H9 (cell line): ENCODE results near the gene NAA20. TPM values are rescaled to one million over a fixed set of nuclear protein-coding genes. Genes with fewer than 3 reads are reported as not detected.

Experiments
- DNase-seq: peaks from one replicate; pipeline ENCODE4 v3.0.0-alpha.2; 2017
- H2AFZ ChIP-seq: one replicate; pipeline ENCODE4 v1.6.1; 2013; ENCODE audit warnings: mild to moderate bottlenecking, low read length, control low read depth, moderate library complexity
- H2AK5ac ChIP-seq: 2 replicates; pipeline ENCODE4 v1.6.1; 2013; ENCODE audit warnings: low read length, control low read depth, mixed read lengths; ENCODE audit not compliant: insufficient read length
- H2BK120ac ChIP-seq: one replicate; pipeline ENCODE4 v1.6.1; 2013; ENCODE audit warnings: low read depth, mild to moderate bottlenecking, low read length, control low read depth, inconsistent platforms; ENCODE audit not compliant: poor library complexity, severe bottlenecking
- H2BK12ac ChIP-seq: 2 replicates; pipeline ENCODE4 v1.6.1; 2013; ENCODE audit warnings: low read length, control low read depth, mixed read lengths, low read depth; ENCODE audit not compliant: insufficient read length
- H2BK15ac ChIP-seq: 2 replicates; pipeline ENCODE4 v1.6.1; 2013; ENCODE audit warnings: low read depth, low read length, control low read depth
- H2BK20ac ChIP-seq: one replicate; pipeline ENCODE4 v1.6.1; 2013; ENCODE audit warnings: low read depth, mild to moderate bottlenecking, low read length, control low read depth, inconsistent platforms; ENCODE audit not compliant: poor library complexity, severe bottlenecking
- H2BK5ac ChIP-seq: 2 replicates; pipeline ENCODE4 v1.6.1; 2013; ENCODE audit warnings: low read length, control low read depth, mixed read lengths; ENCODE audit not compliant: insufficient read length
- H3K14ac ChIP-seq: 2 replicates; pipeline ENCODE4 v1.6.1; 2013; ENCODE audit warnings: low read length, control low read depth; ENCODE audit not compliant: insufficient read depth
- H3K18ac ChIP-seq: 2 replicates; pipeline ENCODE4 v1.6.1; 2013; ENCODE audit warnings: low read depth, mild to moderate bottlenecking, mixed read lengths, low read length, control low read depth; ENCODE audit not compliant: insufficient read length
- H3K23ac ChIP-seq: 2 replicates; pipeline ENCODE4 v1.6.1; 2013; ENCODE audit warnings: low read length, control low read depth, mixed read lengths, low read depth; ENCODE audit not compliant: insufficient read length
- H3K23me2 ChIP-seq: 2 replicates; pipeline ENCODE4 v1.6.1; 2013; ENCODE audit warnings: low read depth, mild to moderate bottlenecking, mixed read lengths, low read length, control low read depth; ENCODE audit not compliant: insufficient read length, poor library complexity, severe bottlenecking
- H3K27ac ChIP-seq: 2 replicates; pipeline ENCODE4 v1.5.1; 2013; ENCODE audit warnings: low read length, control low read depth, mixed read lengths, low read depth; ENCODE audit not compliant: insufficient read length
- H3K27me3 ChIP-seq: 2 replicates; pipeline ENCODE4 v1.6.1; 2013; ENCODE audit warnings: low read length, control low read depth, inconsistent platforms; ENCODE audit not compliant: insufficient read depth
- H3K4ac ChIP-seq: 2 replicates; pipeline ENCODE4 v1.6.1; 2013; ENCODE audit warnings: low read depth, mild to moderate bottlenecking, control low read depth, inconsistent platforms, low read length, moderate library complexity
- H3K4me1 ChIP-seq: 2 replicates; pipeline ENCODE4 v1.6.1; 2013; ENCODE audit warnings: low read length, control low read depth, inconsistent platforms; ENCODE audit not compliant: insufficient read depth
- H3K4me2 ChIP-seq: 2 replicates; pipeline ENCODE4 v1.6.1; 2013; ENCODE audit warnings: low read length, control low read depth, mixed read lengths; ENCODE audit not compliant: insufficient read length, insufficient read depth
- H3K56ac ChIP-seq: 2 replicates; pipeline ENCODE4 v1.6.1; 2013; ENCODE audit warnings: low read depth, mild to moderate bottlenecking, mixed read lengths, low read length, control low read depth; ENCODE audit not compliant: insufficient read length
- H3K79me1 ChIP-seq: 2 replicates; pipeline ENCODE4 v1.6.1; 2013; ENCODE audit warnings: low read depth, mild to moderate bottlenecking, moderate library complexity, low read length, control low read depth, inconsistent platforms; ENCODE audit not compliant: insufficient read depth, poor library complexity, severe bottlenecking
- H3K79me2 ChIP-seq: 2 replicates; pipeline ENCODE4 v1.6.1; 2013; ENCODE audit warnings: low read length, control low read depth, inconsistent platforms; ENCODE audit not compliant: insufficient read depth
- H3K9ac ChIP-seq: 2 replicates; pipeline ENCODE4 v1.6.1; 2013; ENCODE audit warnings: low read length, control low read depth, mixed read lengths; ENCODE audit not compliant: insufficient read length; ENCODE audit errors: extremely low read depth
- H3K9me3 ChIP-seq: one replicate; pipeline ENCODE4 v1.6.1; 2013; ENCODE audit warnings: low read depth, low read length, inconsistent platforms; ENCODE audit not compliant: control insufficient read depth
- H3T11ph ChIP-seq: one replicate; pipeline ENCODE4 v1.6.1; 2013; ENCODE audit warnings: mild to moderate bottlenecking, low read length, control low read depth, inconsistent platforms
- H4K20me1 ChIP-seq: one replicate; pipeline ENCODE4 v1.6.1; 2013; ENCODE audit not compliant: control insufficient read depth, insufficient read length, insufficient read depth
- H4K5ac ChIP-seq: 2 replicates; pipeline ENCODE4 v1.6.1; 2013; ENCODE audit warnings: low read depth, mild to moderate bottlenecking, mixed read lengths, low read length, control low read depth; ENCODE audit not compliant: insufficient read length
- H4K8ac ChIP-seq: replicated peaks from 2 replicates; pipeline ENCODE4 v1.6.1; 2013; ENCODE audit warnings: low read length, control low read depth, mixed read lengths, low read depth; ENCODE audit not compliant: insufficient read length
- H4K91ac ChIP-seq: 2 replicates; pipeline ENCODE4 v1.6.1; 2013; ENCODE audit warnings: low read depth, mild to moderate bottlenecking, moderate library complexity, mixed read lengths, low read length, control low read depth; ENCODE audit not compliant: insufficient read length
- H3K27ac Mint-ChIP-seq, 3 experiments: 2 replicates in 2 of 3; 3 replicates in 1 of 3; pipeline ENCODE4 v1.8.0; 2020 to 2021; ENCODE audit warnings: mixed read lengths in 3 of 3, mild to moderate bottlenecking in 1 of 3, moderate library complexity in 1 of 3
- H3K27me3 Mint-ChIP-seq: 2 replicates; pipeline ENCODE4 v1.8.0; 2021; ENCODE audit warnings: low read depth, mild to moderate bottlenecking, moderate library complexity, mixed read lengths
- H3K36me3 Mint-ChIP-seq, 3 experiments: 2 replicates in 2 of 3; 3 replicates in 1 of 3; pipeline ENCODE4 v1.8.0; 2020 to 2021; ENCODE audit warnings: low read depth in 3 of 3, mixed read lengths in 3 of 3; ENCODE audit not compliant: insufficient read depth in 1 of 3
- H3K4me1 Mint-ChIP-seq, 2 experiments: 2 replicates each; pipeline ENCODE4 v1.8.0; 2020; ENCODE audit warnings: mixed read lengths in 2 of 2
- H3K4me3 Mint-ChIP-seq, 2 experiments: 2 replicates in 1 of 2; 3 replicates in 1 of 2; pipeline ENCODE4 v1.8.0; 2020 to 2021; ENCODE audit warnings: mild to moderate bottlenecking in 2 of 2, mixed read lengths in 2 of 2, moderate library complexity in 1 of 2
- H3K9me3 Mint-ChIP-seq, 2 experiments: 2 replicates in 1 of 2; 3 replicates in 1 of 2; pipeline ENCODE4 v1.8.0; 2020; ENCODE audit warnings: mild to moderate bottlenecking in 2 of 2, mixed read lengths in 2 of 2, moderate library complexity in 1 of 2
- WGBS: extraction: QIAGEN DNeasy Blood & Tissue Kit; methylation state at CpG from one replicate; pipeline ENCODE4 v1.1.7; 2013; ENCODE audit warnings: missing lambda C conversion rate, low lambda C conversion rate, mixed read lengths; ENCODE audit not compliant: insufficient read length; ENCODE audit errors: extremely low coverage; 5-methylcytosine and 5-hydroxymethylcytosine counted together
- total RNA-seq: library from RNA; stranded (reverse); gene quantifications from 2 replicates; pipeline ENCODE4 v1.2.1, GENCODE V29; 2021
- TF ChIP-seq, protein P1 (sequence below): fragments of 200-600 bp; sonication (generic); conservative IDR thresholded peaks from 3 replicates; pipeline ENCODE4 v1.8.0; 2021; ENCODE audit warnings: antibody characterized with exemption, mild to moderate bottlenecking

The NAA20 gene
- total RNA-seq, 1 experiment from 2014 or later: 48.1 TPM

DNA sequence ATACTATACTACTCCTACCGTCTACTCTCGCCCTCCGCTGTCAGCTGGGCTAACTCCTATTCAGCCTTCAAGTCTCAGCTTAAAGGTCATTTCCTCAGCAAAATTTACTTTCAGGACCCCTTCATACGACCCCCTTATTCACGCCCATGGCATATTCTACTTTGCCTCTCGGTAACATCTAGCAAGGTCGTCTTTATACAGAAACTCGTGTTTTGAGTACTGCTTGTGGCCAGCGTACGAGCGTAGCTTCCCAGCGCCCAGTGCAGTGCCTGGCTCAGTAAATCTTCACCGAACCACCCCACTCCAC is 34.6 kb downstream of the NAA20 start:
- no peaks in the 10 kb centered on the region for H3K27me3 ChIP-seq
- H3K79me2 ChIP-seq: peaks cover 2% of the 10 kb centered on the region; the same call in 1 of the 2 replicates
- no peak overlapping the region for H4K91ac ChIP-seq
- H2BK5ac ChIP-seq: no peak overlapping the region
- Mint-ChIP-seq H3K27ac (peak overlapping the region; percentile 96 to 99 (median 98)), H3K4me3 (peak overlapping the region; percentile 98 to 100), H3K4me1 (peaks cover 3% of the 10 kb centered on the region in 2 experiments), H3K9me3 (peaks cover 0 to 3% of the 10 kb centered on the region in 2 experiments; a peak in 1 of 5 replicates), H3K36me3 (peaks cover 11 to 36% (median 34%) of the 10 kb centered on the region in 3 experiments; a peak in 5 of 7 replicates), H3K27me3 (peaks cover 1% of the 10 kb centered on the region; the same call in 1 of the 2 replicates)
- no peak overlapping the region for H2BK12ac ChIP-seq
- no peak for DNase-seq
- H3K56ac ChIP-seq: no peak overlapping the region
- H2AK5ac ChIP-seq: no peak overlapping the region
- H4K5ac ChIP-seq: no peak overlapping the region
- H2AFZ ChIP-seq: no peak overlapping the region
- H3K9me3 ChIP-seq: no peaks in the 10 kb centered on the region
- H3K14ac ChIP-seq: peak overlapping the region; percentile 77
- peak overlapping the region; percentile 65 for H3K9ac ChIP-seq
- no peak overlapping the region for H3K18ac ChIP-seq
- H4K20me1 ChIP-seq: no peaks in the 10 kb centered on the region
- TF ChIP-seq, protein P1, sequence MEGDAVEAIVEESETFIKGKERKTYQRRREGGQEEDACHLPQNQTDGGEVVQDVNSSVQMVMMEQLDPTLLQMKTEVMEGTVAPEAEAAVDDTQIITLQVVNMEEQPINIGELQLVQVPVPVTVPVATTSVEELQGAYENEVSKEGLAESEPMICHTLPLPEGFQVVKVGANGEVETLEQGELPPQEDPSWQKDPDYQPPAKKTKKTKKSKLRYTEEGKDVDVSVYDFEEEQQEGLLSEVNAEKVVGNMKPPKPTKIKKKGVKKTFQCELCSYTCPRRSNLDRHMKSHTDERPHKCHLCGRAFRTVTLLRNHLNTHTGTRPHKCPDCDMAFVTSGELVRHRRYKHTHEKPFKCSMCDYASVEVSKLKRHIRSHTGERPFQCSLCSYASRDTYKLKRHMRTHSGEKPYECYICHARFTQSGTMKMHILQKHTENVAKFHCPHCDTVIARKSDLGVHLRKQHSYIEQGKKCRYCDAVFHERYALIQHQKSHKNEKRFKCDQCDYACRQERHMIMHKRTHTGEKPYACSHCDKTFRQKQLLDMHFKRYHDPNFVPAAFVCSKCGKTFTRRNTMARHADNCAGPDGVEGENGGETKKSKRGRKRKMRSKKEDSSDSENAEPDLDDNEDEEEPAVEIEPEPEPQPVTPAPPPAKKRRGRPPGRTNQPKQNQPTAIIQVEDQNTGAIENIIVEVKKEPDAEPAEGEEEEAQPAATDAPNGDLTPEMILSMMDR: no peak
- H2BK20ac ChIP-seq: no peak overlapping the region
- H3K4ac ChIP-seq: no peak overlapping the region
- H3K79me1 ChIP-seq: no peaks in the 10 kb centered on the region
- H3K23me2 ChIP-seq: peaks cover 7% of the 10 kb centered on the region
- no peak overlapping the region for H2BK15ac ChIP-seq
- H3T11ph ChIP-seq: no peak overlapping the region
- no peaks in the 10 kb centered on the region for H3K4me1 ChIP-seq
- H2BK120ac ChIP-seq: no peak overlapping the region
- no CpG with 5 or more reads among the region's 13 CpGs for WGBS
- H3K27ac ChIP-seq: no peak overlapping the region
- H4K8ac ChIP-seq: no peak overlapping the region
- peak overlapping the region; percentile 90 for H3K4me2 ChIP-seq
- no peak overlapping the region for H3K23ac ChIP-seq
